Mucosa of gallbladder (tissue), 1 donor: ENCODE data around the gene PCDHB8. TPM values are rescaled to one million over a fixed set of nuclear protein-coding genes. Genes with fewer than 3 reads are reported as not detected.
"Not testable (repeated sequence)": the region's sequence is repeated elsewhere in the genome, so short reads cannot be mapped to it uniquely, and the experiment has no call there.

Source experiments
- DNase-seq: peaks from one replicate; pipeline ENCODE4 v3.0.0-alpha.2; 2020; ENCODE audit warnings: low spot score
- total RNA-seq: library from RNA; stranded (reverse); gene quantifications from one replicate; pipeline ENCODE4 v1.2.1, GENCODE V29; 2021
- donor health status: DM: no; HTN: no; CAD: no.

The PCDHB8 gene
- total RNA-seq, 1 donor from 2014 or later: 1.8 TPM

- not testable (repeated sequence) for DNase-seq
Observed at GRCh38 chr5:141184117-141184855, 6.7 kb downstream of the PCDHB8 start.

DNA sequence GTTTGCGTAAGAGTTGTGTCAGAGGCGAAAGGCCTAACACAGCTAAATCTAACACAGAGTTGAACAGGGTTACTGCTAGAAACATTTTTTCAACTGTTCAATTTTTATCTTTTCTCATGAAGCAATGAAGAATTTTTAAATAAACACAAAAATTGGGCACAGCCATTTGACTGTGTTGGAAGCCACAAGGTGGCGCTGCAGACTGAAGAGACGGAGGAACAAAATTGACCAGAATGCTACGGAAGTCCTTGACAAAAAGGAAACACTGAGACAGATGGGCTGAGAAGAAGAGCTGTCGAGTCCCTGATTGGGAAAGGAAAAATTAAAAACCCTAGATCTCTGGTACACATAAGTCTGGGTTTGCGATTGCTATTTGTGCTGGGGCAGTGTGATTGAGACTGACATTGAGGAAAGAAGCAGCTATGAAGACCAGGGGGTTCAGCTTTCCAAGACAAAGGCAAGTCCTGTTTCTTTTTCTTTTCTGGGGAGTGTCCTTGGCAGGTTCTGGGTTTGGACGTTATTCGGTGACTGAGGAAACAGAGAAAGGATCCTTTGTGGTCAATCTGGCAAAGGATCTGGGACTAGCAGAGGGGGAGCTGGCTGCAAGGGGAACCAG is 9.4 kb downstream of the PCDHB8 start, which contains the start of gene PCDHB9:
PCDHB9 (plus strand) TSS at position 265 of the 616 bp plus-strand sequence; CDS start at position 423, 158 bp downstream.
- no peak for DNase-seq

DNA sequence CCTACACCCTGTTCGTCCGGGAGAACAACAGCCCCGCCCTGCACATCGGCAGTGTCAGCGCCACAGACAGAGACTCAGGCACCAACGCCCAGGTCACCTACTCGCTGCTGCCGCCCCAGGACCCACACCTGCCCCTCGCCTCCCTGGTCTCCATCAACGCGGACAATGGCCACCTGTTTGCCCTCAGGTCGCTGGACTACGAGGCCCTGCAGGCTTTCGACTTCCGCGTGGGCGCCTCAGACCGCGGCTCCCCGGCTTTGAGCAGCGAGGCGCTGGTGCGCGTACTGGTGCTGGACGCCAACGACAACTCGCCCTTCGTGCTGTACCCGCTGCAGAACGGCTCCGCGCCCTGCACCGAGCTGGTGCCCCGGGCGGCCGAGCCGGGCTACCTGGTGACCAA is 11.1 kb downstream of the PCDHB8 start:
- DNase-seq: not testable (repeated sequence)

GRCh38 chr5:141189131-141189530 is 11.5 kb downstream of the PCDHB8 start:
- DNase-seq: not testable (repeated sequence)

DNA sequence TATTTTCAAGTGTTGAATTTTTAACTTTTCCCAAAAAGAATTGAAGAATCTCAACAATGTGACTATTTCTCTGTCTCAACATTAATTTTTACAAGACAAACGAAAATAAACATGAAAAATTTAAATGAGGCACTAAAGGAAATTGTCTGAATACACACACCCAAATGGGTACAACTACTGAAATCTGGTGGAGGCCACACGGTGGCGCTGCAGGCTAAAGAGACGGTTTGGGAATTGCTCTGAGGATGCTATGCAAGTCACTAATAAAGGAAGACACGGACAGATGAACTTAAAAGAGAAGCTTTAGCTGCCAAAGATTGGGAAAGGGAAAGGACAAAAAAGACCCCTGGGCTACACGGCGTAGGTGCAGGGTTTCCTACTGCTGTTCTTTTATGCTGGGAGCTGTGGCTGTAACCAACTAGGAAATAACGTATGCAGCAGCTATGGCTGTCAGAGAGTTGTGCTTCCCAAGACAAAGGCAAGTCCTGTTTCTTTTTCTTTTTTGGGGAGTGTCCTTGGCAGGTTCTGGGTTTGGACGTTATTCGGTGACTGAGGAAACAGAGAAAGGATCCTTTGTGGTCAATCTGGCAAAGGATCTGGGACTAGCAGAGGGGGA is 14.6 kb downstream of the PCDHB8 start, which contains the start of gene PCDHB10:
PCDHB10 (plus strand) TSS at position 244 of the 616 bp plus-strand sequence; CDS start at position 444, 200 bp downstream.
- no peak for DNase-seq

DNA sequence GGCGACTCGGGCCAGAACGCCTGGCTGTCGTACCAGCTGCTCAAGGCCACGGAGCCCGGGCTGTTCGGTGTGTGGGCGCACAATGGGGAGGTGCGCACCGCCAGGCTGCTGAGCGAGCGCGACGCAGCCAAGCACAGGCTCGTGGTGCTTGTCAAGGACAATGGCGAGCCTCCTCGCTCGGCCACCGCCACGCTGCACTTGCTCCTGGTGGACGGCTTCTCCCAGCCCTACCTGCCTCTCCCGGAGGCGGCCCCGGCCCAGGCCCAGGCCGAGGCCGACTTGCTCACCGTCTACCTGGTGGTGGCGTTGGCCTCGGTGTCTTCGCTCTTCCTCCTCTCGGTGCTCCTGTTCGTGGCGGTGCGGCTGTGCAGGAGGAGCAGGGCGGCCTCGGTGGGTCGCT is 16.7 kb downstream of the PCDHB8 start:
- DNase-seq: not testable (repeated sequence)

DNA sequence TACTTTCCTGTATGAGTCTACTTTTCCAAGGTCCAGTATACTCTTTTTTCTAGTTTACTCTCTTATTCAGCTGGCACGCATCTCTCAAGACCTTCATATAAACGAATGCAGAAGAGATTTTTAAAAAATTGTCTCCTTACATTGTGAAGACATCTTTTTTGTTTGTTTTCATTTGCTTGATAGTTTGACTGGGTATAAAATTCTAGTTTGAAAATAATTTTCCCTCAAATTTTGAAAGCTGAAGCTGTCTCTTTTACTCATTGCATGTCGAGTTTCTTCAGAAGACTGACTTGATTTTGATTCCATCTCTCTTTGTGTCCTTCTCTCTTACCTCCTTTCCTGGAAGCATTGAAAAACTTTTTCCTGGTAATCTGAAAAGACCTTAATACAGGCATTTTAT is 18.8 kb downstream of the PCDHB8 start:
- no peak for DNase-seq

DNA sequence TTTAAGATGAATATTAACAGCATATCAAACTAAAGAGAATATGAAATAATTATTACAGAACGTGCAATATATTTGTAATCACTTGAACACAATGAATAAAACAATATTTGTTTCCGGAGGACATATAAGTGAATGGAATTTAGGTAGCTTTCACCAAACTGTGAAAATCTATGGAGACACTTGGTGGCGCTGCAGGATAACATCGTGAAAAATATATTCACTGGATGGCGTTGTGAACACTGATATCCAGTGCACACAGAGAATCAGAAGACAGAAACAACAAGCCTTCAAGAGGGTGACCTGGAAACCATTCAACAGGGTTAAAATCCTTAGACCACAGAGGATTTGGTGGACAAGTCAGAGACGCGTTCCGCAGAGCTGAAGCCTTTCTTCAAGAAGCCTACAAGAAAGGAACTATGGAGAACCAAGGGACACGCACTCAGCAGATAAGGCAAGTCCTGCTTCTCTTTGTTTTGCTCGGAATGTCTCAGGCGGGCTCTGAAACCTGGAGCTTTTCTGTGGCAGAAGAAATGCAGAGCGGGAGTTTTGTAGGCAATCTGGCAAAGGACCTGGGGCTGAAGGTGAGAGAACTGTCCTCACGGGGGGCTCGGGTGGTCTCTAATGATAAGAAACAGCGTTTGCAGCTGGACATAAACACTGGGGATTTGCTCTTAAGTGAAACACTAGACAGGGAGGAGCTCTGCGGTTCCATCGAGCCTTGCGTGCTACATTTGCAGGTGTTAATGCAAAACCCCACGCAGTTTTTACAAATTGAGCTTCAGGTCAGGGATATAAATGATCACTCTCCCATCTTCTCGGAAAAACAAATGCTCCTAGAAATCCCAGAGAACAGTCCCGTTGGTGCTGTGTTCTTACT is 22.0 kb downstream of the PCDHB8 start, which contains the start of gene PCDHB11:
PCDHB11 (plus strand) TSS at position 269 of the 877 bp plus-strand sequence; CDS start at position 417, 148 bp downstream.
- DNase-seq: no peak

- DNase-seq: not testable (repeated sequence)
Observed at GRCh38 chr5:141201126-141201525, 23.5 kb downstream of the PCDHB8 start.

- not testable (repeated sequence) for DNase-seq
Observed at GRCh38 chr5:141201646-141202045, 24.1 kb downstream of the PCDHB8 start.

DNA sequence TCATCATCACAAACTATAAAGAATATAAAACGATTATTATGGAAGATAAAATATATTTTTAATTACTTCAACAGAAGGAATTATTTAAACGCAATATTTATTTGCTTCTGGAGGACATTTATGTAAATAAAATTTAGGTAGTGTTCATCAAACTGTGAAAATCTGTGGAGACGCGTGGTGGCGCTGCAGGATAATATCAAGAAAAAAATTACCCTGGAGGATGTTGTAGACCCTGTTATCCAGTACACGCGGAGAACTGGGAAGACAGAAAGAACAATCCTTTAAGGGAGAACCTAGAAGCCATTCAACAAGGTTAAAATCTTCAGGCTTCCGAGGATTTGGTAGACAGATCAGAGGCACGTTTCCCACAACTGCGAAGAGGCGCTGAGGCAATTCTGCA is 30.9 kb downstream of the PCDHB8 start, which contains the start of gene PCDHB12:
PCDHB12 (plus strand) TSS at position 242 of the 400 bp plus-strand sequence. CDS start 189 bp downstream, outside the sequence.
- no peak for DNase-seq

DNA sequence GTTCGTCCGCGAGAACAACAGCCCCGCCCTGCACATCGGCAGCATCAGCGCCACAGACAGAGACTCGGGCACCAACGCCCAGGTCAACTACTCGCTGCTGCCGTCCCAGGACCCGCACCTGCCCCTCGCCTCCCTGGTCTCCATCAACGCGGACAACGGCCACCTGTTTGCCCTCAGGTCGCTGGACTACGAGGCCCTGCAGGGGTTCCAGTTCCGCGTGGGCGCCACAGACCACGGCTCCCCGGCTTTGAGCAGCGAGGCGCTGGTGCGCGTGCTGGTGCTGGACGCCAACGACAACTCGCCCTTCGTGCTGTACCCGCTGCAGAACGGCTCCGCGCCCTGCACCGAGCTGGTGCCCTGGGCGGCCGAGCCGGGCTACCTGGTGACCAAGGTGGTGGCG is 32.7 kb downstream of the PCDHB8 start:
- not testable (repeated sequence) for DNase-seq

GRCh38 chr5:141210849-141211248 is 33.3 kb downstream of the PCDHB8 start:
- not testable (repeated sequence) for DNase-seq

DNA sequence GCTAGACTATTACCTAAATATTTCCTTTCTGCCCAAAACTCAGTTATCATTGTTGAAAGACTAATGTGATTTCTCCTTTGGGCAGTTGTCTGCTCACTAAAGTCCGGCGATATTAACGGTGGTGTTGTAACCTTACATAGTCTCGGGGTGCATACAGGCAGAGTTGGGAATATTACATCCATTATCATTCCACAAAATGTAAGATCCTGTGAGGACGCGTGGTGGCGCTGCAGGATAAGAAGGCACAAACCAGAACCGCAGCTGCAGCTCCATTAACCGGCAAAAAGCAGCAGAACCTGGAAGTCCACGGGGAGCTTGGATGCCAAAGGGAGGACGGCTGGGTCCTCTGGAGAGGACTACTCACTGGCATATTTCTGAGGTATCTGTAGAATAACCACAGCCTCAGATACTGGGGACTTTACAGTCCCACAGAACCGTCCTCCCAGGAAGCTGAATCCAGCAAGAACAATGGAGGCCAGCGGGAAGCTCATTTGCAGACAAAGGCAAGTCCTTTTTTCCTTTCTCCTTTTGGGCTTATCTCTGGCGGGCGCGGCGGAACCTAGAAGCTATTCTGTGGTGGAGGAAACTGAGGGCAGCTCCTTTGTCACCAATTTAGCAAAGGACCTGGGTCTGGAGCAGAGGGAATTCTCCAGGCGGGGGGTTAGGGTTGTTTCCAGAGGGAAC is 36.2 kb downstream of the PCDHB8 start, which contains the start of gene PCDHB13:
PCDHB13 (plus strand) TSS at position 264 of the 684 bp plus-strand sequence; CDS start at position 469, 205 bp downstream.
- peak; percentile 53 for DNase-seq

DNA sequence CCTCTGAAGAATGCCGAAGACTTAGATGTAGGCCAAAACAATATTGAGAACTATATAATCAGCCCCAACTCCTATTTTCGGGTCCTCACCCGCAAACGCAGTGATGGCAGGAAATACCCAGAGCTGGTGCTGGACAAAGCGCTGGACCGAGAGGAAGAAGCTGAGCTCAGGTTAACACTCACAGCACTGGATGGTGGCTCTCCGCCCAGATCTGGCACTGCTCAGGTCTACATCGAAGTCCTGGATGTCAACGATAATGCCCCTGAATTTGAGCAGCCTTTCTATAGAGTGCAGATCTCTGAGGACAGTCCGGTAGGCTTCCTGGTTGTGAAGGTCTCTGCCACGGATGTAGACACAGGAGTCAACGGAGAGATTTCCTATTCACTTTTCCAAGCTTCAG is 37.0 kb downstream of the PCDHB8 start:
- not testable (repeated sequence) for DNase-seq

DNA sequence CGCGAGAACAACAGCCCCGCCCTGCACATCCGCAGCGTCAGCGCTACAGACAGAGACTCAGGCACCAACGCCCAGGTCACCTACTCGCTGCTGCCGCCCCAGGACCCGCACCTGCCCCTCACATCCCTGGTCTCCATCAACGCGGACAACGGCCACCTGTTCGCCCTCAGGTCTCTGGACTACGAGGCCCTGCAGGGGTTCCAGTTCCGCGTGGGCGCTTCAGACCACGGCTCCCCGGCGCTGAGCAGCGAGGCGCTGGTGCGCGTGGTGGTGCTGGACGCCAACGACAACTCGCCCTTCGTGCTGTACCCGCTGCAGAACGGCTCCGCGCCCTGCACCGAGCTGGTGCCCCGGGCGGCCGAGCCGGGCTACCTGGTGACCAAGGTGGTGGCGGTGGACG is 37.9 kb downstream of the PCDHB8 start:
- DNase-seq: not testable (repeated sequence)

DNA sequence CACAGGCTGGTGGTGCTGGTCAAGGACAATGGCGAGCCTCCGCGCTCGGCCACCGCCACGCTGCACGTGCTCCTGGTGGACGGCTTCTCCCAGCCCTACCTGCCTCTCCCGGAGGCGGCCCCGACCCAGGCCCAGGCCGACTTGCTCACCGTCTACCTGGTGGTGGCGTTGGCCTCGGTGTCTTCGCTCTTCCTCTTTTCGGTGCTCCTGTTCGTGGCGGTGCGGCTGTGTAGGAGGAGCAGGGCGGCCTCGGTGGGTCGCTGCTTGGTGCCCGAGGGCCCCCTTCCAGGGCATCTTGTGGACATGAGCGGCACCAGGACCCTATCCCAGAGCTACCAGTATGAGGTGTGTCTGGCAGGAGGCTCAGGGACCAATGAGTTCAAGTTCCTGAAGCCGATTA is 38.4 kb downstream of the PCDHB8 start:
- DNase-seq: not testable (repeated sequence)

- no peak for DNase-seq
Observed at GRCh38 chr5:141223112-141223783, 45.7 kb downstream of the PCDHB8 start, which contains the start of gene PCDHB14. TSS of gene PCDHB14 (plus strand) at chr5:141223343. CDS start at chr5:141223506, 163 bp downstream.

- not testable (repeated sequence) for DNase-seq
Observed at GRCh38 chr5:141224844-141225243, 47.3 kb downstream of the PCDHB8 start.

GRCh38 chr5:141225421-141225820 is 47.8 kb downstream of the PCDHB8 start:
- DNase-seq: not testable (repeated sequence)
